ENCODE measurements around the gene RNF13.

DNA sequence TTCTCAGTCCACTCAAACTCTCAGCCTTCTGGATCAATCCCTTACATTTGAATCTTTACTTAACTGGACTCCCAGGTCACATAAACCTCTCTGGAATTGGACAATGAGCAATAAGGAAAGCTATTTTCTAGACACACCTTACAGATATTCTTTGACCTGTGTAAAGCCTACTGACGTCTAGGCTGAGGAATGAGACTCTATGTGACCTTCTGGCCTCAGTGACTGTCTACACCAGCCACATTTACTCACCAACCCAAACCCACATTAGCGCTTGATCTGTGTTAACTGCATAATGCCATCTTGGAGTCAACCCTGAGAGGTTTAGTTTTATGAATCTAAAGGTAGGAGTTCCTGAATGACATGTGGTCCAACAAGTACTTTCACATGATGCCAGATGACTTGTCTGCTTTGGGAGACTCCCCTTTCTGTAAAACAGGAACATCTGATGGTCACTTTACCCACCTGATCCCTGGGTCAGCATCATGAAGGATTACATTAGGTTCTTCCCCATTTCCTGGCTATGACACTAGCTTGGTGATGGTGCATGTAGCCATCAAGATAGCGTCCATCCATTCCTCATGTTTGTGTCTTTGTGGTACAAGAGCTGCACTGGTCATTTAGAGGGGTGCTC lies 49.3 kb upstream of the RNF13 start:
- TF ChIP-seq, protein P1, sequence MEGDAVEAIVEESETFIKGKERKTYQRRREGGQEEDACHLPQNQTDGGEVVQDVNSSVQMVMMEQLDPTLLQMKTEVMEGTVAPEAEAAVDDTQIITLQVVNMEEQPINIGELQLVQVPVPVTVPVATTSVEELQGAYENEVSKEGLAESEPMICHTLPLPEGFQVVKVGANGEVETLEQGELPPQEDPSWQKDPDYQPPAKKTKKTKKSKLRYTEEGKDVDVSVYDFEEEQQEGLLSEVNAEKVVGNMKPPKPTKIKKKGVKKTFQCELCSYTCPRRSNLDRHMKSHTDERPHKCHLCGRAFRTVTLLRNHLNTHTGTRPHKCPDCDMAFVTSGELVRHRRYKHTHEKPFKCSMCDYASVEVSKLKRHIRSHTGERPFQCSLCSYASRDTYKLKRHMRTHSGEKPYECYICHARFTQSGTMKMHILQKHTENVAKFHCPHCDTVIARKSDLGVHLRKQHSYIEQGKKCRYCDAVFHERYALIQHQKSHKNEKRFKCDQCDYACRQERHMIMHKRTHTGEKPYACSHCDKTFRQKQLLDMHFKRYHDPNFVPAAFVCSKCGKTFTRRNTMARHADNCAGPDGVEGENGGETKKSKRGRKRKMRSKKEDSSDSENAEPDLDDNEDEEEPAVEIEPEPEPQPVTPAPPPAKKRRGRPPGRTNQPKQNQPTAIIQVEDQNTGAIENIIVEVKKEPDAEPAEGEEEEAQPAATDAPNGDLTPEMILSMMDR (conservative IDR thresholded peaks at IDR 0.05 in 1 of 2, IDR thresholded peaks at IDR 0.05 in 1 of 2; ENCODE audit: extremely low read depth in 1 of 2, insufficient read depth in 1 of 2, low read depth in 1 of 2, low read length in 2 of 2), result no peak
- TF ChIP-seq EZH2 (IDR thresholded peaks at IDR 0.05; ENCODE audit: borderline replicate concordance, low read length), result no peak

All from mammary epithelial cell (primary cell).